Measurements from ENCODE around the gene DSE.

DNA sequence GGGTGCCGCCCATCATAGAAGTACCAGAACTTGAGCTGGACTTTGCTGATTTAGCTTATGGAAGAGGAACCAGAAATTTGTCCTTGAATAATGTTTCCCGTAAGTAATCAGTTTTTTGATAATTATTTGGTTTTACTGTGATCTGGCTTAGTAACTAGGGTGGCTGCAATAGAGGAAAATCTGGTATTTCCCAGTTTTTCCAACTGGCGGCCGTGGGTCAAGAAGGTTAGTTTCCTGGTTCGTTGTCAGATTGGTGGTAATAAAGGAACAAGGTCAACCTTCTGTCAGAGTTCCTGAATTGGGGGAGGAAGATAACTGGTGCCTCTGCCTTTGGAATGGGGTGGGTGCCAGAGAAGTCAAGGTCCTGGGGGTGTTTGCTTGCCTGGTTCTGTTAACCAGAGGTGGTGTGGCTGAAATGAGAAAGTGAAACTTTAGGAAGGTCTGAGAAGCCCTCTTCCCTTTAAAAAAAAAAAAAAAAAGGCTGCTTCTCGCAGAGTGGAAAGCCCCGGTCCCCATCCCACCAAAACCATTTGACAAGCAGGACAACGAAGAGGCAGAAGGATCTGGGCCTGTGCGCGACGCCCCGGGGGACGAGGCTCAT is 90.7 kb downstream of the DSE start, which contains the start of gene CALHM6:
- TF ChIP-seq, protein P1, sequence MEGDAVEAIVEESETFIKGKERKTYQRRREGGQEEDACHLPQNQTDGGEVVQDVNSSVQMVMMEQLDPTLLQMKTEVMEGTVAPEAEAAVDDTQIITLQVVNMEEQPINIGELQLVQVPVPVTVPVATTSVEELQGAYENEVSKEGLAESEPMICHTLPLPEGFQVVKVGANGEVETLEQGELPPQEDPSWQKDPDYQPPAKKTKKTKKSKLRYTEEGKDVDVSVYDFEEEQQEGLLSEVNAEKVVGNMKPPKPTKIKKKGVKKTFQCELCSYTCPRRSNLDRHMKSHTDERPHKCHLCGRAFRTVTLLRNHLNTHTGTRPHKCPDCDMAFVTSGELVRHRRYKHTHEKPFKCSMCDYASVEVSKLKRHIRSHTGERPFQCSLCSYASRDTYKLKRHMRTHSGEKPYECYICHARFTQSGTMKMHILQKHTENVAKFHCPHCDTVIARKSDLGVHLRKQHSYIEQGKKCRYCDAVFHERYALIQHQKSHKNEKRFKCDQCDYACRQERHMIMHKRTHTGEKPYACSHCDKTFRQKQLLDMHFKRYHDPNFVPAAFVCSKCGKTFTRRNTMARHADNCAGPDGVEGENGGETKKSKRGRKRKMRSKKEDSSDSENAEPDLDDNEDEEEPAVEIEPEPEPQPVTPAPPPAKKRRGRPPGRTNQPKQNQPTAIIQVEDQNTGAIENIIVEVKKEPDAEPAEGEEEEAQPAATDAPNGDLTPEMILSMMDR (conservative IDR thresholded peaks at IDR 0.05), result no peak
- no peak for TF ChIP-seq ZFX (IDR thresholded peaks at IDR 0.05)

Data from C4-2B (cell line).